Prostate gland (tissue), 2 donors: Measurements from ENCODE around the gene TCL1A.

Experiments used
- POLR2A ChIP-seq: fragments of 450-650 bp; IDR thresholded peaks from one replicate; pipeline ENCODE4 v1.6.1; 2016; ENCODE audit warnings: antibody characterized with exemption, mild to moderate bottlenecking
- POLR2AphosphoS5 ChIP-seq: sonication (generic); formaldehyde crosslinking; IDR thresholded peaks from one replicate; pipeline ENCODE4 v1.6.1; 2017; ENCODE audit warnings: antibody characterized with exemption
- TF ChIP-seq, protein P1 (sequence below), 4 experiments: fragments of 200-600 bp in 2 of 4; fragments of 450-650 bp in 2 of 4; sonication (generic) in 2 of 4; IDR thresholded peaks; 1 replicate in 3 of 4; 2 replicates in 1 of 4; pipeline ENCODE4 v1.5.1; 2016 to 2019; ENCODE audit warnings: antibody characterized with exemption in 4 of 4, mild to moderate bottlenecking in 2 of 4, moderate library complexity in 2 of 4

DNA sequence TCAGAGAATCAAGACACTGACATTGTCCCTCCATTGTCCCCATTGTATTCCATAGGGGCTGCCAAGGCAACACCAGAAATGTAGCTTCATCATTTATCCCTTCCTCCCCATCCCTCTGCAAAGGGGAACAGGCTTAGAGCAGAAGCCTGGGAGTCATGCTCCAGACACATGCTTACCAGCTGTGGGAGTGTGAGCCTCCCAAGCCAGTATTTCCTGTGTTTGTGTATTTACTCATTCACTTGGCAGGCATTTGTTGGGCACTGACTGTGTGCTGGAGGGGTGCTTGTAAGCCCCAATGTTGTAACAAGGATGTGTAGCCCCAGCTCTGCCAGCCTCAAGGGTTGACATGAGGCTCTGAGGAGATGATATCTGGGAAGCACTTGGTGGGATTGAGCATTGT lies 46.0 kb upstream of the TCL1A start:
- TF ChIP-seq, protein P1, sequence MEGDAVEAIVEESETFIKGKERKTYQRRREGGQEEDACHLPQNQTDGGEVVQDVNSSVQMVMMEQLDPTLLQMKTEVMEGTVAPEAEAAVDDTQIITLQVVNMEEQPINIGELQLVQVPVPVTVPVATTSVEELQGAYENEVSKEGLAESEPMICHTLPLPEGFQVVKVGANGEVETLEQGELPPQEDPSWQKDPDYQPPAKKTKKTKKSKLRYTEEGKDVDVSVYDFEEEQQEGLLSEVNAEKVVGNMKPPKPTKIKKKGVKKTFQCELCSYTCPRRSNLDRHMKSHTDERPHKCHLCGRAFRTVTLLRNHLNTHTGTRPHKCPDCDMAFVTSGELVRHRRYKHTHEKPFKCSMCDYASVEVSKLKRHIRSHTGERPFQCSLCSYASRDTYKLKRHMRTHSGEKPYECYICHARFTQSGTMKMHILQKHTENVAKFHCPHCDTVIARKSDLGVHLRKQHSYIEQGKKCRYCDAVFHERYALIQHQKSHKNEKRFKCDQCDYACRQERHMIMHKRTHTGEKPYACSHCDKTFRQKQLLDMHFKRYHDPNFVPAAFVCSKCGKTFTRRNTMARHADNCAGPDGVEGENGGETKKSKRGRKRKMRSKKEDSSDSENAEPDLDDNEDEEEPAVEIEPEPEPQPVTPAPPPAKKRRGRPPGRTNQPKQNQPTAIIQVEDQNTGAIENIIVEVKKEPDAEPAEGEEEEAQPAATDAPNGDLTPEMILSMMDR (IDR thresholded peaks at IDR 0.05) = no peak
- no peak for TF ChIP-seq POLR2A
- TF ChIP-seq POLR2AphosphoS5 = no peak
